Activated naive CD4-positive, alpha-beta T cell treated with anti-CD3 and anti-CD28 coated beads for 36 hours (primary cell): Measurements from ENCODE around the gene AVPR1B. TPM values are rescaled to one million over a fixed set of nuclear protein-coding genes. Genes with fewer than 3 reads are reported as not detected.
"Not testable (repeated sequence)": the region's sequence is repeated elsewhere in the genome, so short reads cannot be mapped to it uniquely, and the experiment has no call there.

Experiments used
- CTCF ChIA-PET: fragments of 350-600 bp; sonication (Branson Sonifier 250); formaldehyde crosslinking; loops from one replicate; lab custom pipeline; 2021; ENCODE audit warnings: antibody characterized with exemption; lab: Charles Lee
- DNase-seq: peaks from one replicate; pipeline ENCODE4 v3.0.0-alpha.2; 2020
- H3K27ac Mint-ChIP-seq: one replicate; pipeline ENCODE4 v1.8.0; 2021; ENCODE audit warnings: mild to moderate bottlenecking, mixed read lengths
- H3K27me3 Mint-ChIP-seq: one replicate; pipeline ENCODE4 v1.8.0; 2021; ENCODE audit warnings: low read depth, mixed read lengths
- H3K36me3 Mint-ChIP-seq: one replicate; pipeline ENCODE4 v1.8.0; 2021; ENCODE audit warnings: low read depth, mixed read lengths
- H3K4me1 Mint-ChIP-seq: one replicate; pipeline ENCODE4 v1.8.0; 2021; ENCODE audit warnings: low read depth, mixed read lengths
- H3K4me3 Mint-ChIP-seq: one replicate; pipeline ENCODE4 v1.8.0; 2021; ENCODE audit warnings: mild to moderate bottlenecking, moderate library complexity, mixed read lengths
- H3K9me3 Mint-ChIP-seq: one replicate; pipeline ENCODE4 v1.8.0; 2021; ENCODE audit warnings: mixed read lengths
- intact Hi-C: fragments of 100-400 bp; cut with micrococcal nuclease; formaldehyde crosslinking; loops from one replicate; pipeline ENCODE4 v1.15.1; 2023
- total RNA-seq, 2 experiments: library from RNA; stranded (reverse); gene quantifications; one replicate each; pipeline ENCODE4 v1.2.3, GENCODE V29; 2021

AVPR1B gene
- total RNA-seq, 2 experiments from 2014 or later: not detected

DNA sequence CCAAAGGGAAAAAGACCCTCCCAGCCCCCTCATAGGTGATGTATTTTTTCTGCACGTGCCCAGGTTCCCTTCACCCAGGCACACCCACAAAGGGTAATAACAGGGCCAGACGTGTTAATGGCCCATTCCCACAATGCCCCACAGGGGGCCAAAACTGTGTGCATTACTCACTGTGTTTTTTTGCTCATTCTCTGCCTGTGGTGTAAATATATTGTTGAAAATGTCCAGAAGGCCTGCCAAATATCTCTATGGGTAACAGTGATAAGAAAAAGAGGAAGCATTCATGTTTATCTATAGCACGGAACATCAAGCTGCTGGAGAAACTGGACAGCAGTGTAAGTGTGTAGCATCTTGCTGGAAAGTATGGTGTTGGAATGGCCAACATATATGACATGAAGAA lies 42.3 kb downstream of the AVPR1B start:
- no peak overlapping the region for H3K4me3 Mint-ChIP-seq
- CTCF ChIA-PET: interaction anchor here (1.0 kb wide), 1 partner anchor 32 kb away, joined by 3 read pairs; no protein-coding TSS in a partner anchor

GRCh38 chr1:206070627-206071304 lies 46.4 kb downstream of the AVPR1B start:
- Mint-ChIP-seq H3K36me3 (no peaks in the 10 kb centered on the region), H3K27ac (no peak overlapping the region), H3K9me3 (no peaks in the 10 kb centered on the region), H3K4me3 (no peak overlapping the region), H3K4me1 (peaks cover 16% of the 10 kb centered on the region), H3K27me3 (peaks cover 7% of the 10 kb centered on the region)
- intact Hi-C loops: no loop called here
- DNase-seq: no peak
- CTCF ChIA-PET: interaction anchor here (1.3 kb wide), 1 partner anchor 36 kb away, joined by 4 read pairs; no protein-coding TSS in a partner anchor

More for the DNA sequence above, 42.3 kb downstream of the AVPR1B start:
- peaks cover 3% of the 10 kb centered on the region for H3K4me1 Mint-ChIP-seq
- no peak overlapping the region for H3K27ac Mint-ChIP-seq
- H3K36me3 Mint-ChIP-seq: no peaks in the 10 kb centered on the region
- H3K9me3 Mint-ChIP-seq: no peaks in the 10 kb centered on the region
- intact Hi-C loops: no loop called here
- no peaks in the 10 kb centered on the region for H3K27me3 Mint-ChIP-seq
- DNase-seq: no peak

- CTCF ChIA-PET: interaction anchor here (1.5 kb wide), 1 partner anchor 37 kb away, joined by 3 read pairs; no protein-coding TSS in a partner anchor
- no peak for DNase-seq
- no peak overlapping the region for H3K27ac Mint-ChIP-seq
- H3K4me1 Mint-ChIP-seq: peaks cover 16% of the 10 kb centered on the region
- H3K9me3 Mint-ChIP-seq: no peaks in the 10 kb centered on the region
- intact Hi-C loops: loop anchor here (5.0 kb wide), 1 partner anchor 39 kb away; no protein-coding TSS in a partner anchor
- no peak overlapping the region for H3K4me3 Mint-ChIP-seq
- H3K27me3 Mint-ChIP-seq: peaks cover 7% of the 10 kb centered on the region
- H3K36me3 Mint-ChIP-seq: no peaks in the 10 kb centered on the region
These were observed 48.9 kb downstream of the AVPR1B start for GRCh38 chr1:206068314-206068713.

DNA sequence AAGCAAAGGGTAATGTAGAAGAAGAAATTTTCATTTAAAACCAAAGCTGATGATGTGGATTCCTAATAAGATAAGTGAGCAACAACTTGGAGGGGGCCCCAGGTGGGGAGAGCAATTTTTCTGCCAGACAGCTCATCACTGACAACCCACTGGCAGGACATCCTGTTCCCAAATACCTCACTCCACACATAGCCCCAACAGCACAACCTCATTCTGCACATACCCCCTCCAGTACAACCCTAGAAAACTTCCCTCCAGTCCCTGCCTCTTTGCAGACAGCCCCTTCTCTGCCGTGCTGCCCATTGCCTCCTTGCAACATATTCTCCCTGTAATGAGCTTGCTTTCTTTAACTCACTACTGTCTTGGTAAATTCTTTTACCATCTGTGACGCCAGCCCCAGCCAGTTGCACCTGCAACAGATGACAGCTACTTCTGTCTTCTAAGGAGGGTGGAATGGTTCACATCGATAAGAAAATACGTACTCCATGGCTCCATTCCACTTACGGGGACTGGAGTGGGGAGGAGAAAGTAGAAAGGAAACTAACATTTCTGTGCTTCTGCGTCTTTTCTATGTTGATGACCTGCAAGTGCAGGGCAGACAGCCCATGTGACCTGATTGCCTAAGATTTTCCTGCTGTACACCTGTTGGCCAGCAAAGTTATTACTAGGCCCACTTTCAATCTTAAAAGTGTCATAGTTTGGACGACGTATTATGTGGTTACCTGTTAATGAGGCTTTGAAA lies 49.5 kb downstream of the AVPR1B start:
- no peak for DNase-seq
- CTCF ChIA-PET: interaction anchor here (0.6 to 2.1 kb wide), 3 partner anchors 12 to 38 kb away, joined by 3 to 6 read pairs (median 5); no protein-coding TSS in a partner anchor
- Mint-ChIP-seq H3K9me3 (peaks cover 1% of the 10 kb centered on the region), H3K27ac (no peak overlapping the region), H3K27me3 (peaks cover 7% of the 10 kb centered on the region), H3K36me3 (no peaks in the 10 kb centered on the region), H3K4me3 (no peak overlapping the region), H3K4me1 (peaks cover 16% of the 10 kb centered on the region)
- intact Hi-C loops: loop anchor here (2.0 to 5.0 kb wide), 2 partner anchors 17 to 40 kb away; no protein-coding TSS in a partner anchor

DNA sequence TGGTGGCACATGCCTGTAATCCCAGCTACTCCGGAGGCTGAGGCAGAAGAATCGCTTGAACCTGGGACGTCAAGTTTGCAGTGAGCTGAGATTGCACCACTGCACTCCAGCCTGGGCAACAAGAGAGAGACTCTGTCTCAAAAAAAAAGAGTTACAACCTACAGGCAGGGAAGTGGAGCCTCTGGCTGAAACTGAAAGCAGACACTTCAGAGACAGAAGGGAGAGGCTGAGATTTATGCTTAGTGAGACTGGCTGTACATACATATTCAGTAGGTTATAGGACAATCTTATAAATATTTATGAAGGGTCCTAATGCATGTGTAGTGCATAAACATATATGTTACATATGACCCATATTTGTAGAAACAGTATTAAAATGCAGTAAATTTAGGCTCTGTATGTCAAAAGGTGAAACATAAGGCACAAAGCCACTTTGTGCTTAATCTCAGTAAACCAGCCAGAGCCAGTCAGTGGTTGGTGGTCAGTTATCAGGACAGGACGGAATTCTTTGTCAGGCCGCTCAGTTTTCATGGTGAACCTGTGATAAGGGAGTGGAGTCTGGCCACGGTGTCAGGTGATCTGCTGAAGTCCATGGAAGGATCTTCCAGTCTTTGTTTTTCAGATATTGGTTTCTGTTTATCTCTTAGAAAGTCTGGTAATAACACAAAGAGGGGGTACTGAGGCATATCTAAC lies 50.6 kb downstream of the AVPR1B start:
- CTCF ChIA-PET: interaction anchor here (2.1 kb wide), 1 partner anchor 39 kb away, joined by 6 read pairs; no protein-coding TSS in a partner anchor
- intact Hi-C loops: loop anchor here (2.0 to 5.0 kb wide), 2 partner anchors 16 to 41 kb away; no protein-coding TSS in a partner anchor
- DNase-seq: peak; percentile 28

DNA sequence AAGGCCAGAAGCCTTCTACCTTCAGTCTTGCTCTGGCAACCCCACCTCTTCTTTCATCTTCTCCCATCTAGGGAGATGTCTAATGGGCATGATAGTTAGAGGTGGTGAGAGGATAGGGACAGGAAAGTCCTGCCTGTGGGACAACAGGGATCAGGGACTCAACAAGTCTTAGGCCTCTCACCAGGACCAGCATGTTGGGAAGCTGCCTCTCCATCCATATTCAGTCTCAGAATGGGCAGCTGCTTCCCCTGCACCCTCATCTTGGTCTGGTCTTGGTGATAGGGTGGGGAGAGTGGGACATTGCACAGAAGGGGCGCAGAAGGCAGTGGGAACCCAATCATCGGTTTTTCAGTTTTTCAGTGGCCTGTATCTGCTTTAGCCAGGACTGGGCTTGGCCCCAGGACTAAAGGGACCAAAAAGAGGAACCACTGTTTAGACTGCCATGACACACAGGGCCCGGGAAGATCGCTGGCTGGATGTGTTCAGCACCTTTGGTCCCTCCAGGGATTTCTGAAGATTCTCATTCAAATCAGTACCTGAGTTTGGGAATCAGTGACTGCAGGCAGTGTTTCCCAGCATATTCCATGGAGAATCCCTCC lies 51.5 kb downstream of the AVPR1B start:
- Mint-ChIP-seq H3K4me3 (no peak overlapping the region), H3K27ac (no peak overlapping the region), H3K36me3 (no peaks in the 10 kb centered on the region), H3K9me3 (peaks cover 1% of the 10 kb centered on the region), H3K27me3 (peaks cover 7% of the 10 kb centered on the region), H3K4me1 (peaks cover 16% of the 10 kb centered on the region)
- CTCF ChIA-PET: interaction anchor here (2.1 kb wide), 1 partner anchor 40 kb away, joined by 6 read pairs; no protein-coding TSS in a partner anchor
- intact Hi-C loops: loop anchor here (2.0 to 5.0 kb wide), 2 partner anchors 15 to 42 kb away; no protein-coding TSS in a partner anchor
- no peak for DNase-seq

More for the DNA sequence above, 50.6 kb downstream of the AVPR1B start:
- peaks cover 1% of the 10 kb centered on the region for H3K9me3 Mint-ChIP-seq
- H3K36me3 Mint-ChIP-seq: no peaks in the 10 kb centered on the region
- peaks cover 7% of the 10 kb centered on the region for H3K27me3 Mint-ChIP-seq
- no peak overlapping the region for H3K27ac Mint-ChIP-seq
- peaks cover 16% of the 10 kb centered on the region for H3K4me1 Mint-ChIP-seq
- no peak overlapping the region for H3K4me3 Mint-ChIP-seq

GRCh38 chr1:206064501-206064900 lies 52.7 kb downstream of the AVPR1B start:
- CTCF ChIA-PET, H3K9me3 Mint-ChIP-seq, DNase-seq, H3K36me3 Mint-ChIP-seq, H3K27ac Mint-ChIP-seq, intact Hi-C loops, H3K27me3 Mint-ChIP-seq, H3K4me3 Mint-ChIP-seq: not testable (repeated sequence)
- H3K4me1 Mint-ChIP-seq: peaks cover 16% of the 10 kb centered on the region

GRCh38 chr1:206064001-206064400 lies 53.2 kb downstream of the AVPR1B start:
- DNase-seq, H3K27ac Mint-ChIP-seq, CTCF ChIA-PET, H3K27me3 Mint-ChIP-seq, H3K4me3 Mint-ChIP-seq, intact Hi-C loops, H3K36me3 Mint-ChIP-seq, H3K9me3 Mint-ChIP-seq: not testable (repeated sequence)
- H3K4me1 Mint-ChIP-seq: peaks cover 16% of the 10 kb centered on the region

GRCh38 chr1:206062464-206062863 lies 54.7 kb downstream of the AVPR1B start:
- no peak overlapping the region for H3K4me3 Mint-ChIP-seq
- H3K27me3 Mint-ChIP-seq: peaks cover under 1% of the 10 kb centered on the region
- peaks cover 1% of the 10 kb centered on the region for H3K9me3 Mint-ChIP-seq
- CTCF ChIA-PET: interaction anchor here (0.6 to 1.2 kb wide), 2 partner anchors 85 to 1511 kb away, joined by 3 to 4 read pairs; no protein-coding TSS in a partner anchor
- intact Hi-C loops: no loop called here
- H3K36me3 Mint-ChIP-seq: no peaks in the 10 kb centered on the region
- no peak for DNase-seq
- H3K27ac Mint-ChIP-seq: no peak overlapping the region
- peaks cover 10% of the 10 kb centered on the region for H3K4me1 Mint-ChIP-seq

GRCh38 chr1:206060844-206061243 lies 56.3 kb downstream of the AVPR1B start:
- CTCF ChIA-PET: interaction anchor here (1.0 to 1.4 kb wide), 2 partner anchors 29 to 31 kb away, joined by 3 read pairs; no protein-coding TSS in a partner anchor
- Mint-ChIP-seq H3K27ac (no peak overlapping the region), H3K27me3 (no peaks in the 10 kb centered on the region), H3K9me3 (peaks cover 1% of the 10 kb centered on the region), H3K4me3 (no peak overlapping the region), H3K4me1 (no peaks in the 10 kb centered on the region), H3K36me3 (no peaks in the 10 kb centered on the region)
- no peak for DNase-seq
- intact Hi-C loops: no loop called here
